Peyer's patch (tissue), 4 donors: ENCODE measurements around the gene UBE2Q2. TPM values are rescaled to one million over a fixed set of nuclear protein-coding genes. Genes with fewer than 3 reads are reported as not detected.

Source experiments
- DNase-seq, 3 donors: peaks; one replicate each; pipeline ENCODE4 v3.0.0-alpha.2; 2017 to 2019
- H3K27ac ChIP-seq, 4 donors: fragments of 200-600 bp; sonication (generic); one replicate each; pipeline ENCODE4 v1.5.1; 2016 to 2019
- H3K27me3 ChIP-seq, 2 donors: fragments of 200-600 bp; sonication (generic); one replicate each; pipeline ENCODE4 v1.5.1; 2019
- H3K36me3 ChIP-seq, 3 donors: fragments of 200-600 bp; sonication (generic); one replicate each; pipeline ENCODE4 v1.5.1; 2016 to 2019
- H3K4me1 ChIP-seq, 4 donors: fragments of 200-600 bp; sonication (generic); one replicate each; pipeline ENCODE4 v1.5.1; 2016 to 2019
- H3K4me3 ChIP-seq, 4 donors: fragments of 200-600 bp; sonication (generic); 1 replicate in 3 of 4; 2 replicates in 1 of 4; pipeline ENCODE4 v1.5.1; 2016 to 2019; ENCODE audit warnings: mild to moderate bottlenecking in 1 of 4
- H3K9me3 ChIP-seq, 4 donors: fragments of 200-600 bp; sonication (generic); one replicate each; pipeline ENCODE4 v1.5.1; 2016 to 2019; ENCODE audit warnings: mild to moderate bottlenecking in 1 of 4
- POLR2A ChIP-seq, 2 donors: fragments of 450-650 bp; IDR thresholded peaks; one replicate each; pipeline ENCODE4 v1.5.1; 2017; ENCODE audit warnings: antibody characterized with exemption in 2 of 2, mild to moderate bottlenecking in 2 of 2, moderate library complexity in 2 of 2
- total RNA-seq, 4 donors: library from RNA; depleted of rRNA; stranded (reverse); fragments of >200 nt; gene quantifications; one replicate each; pipeline ENCODE4 v1.1.0, GENCODE V29; 2016
- TF ChIP-seq, protein P1 (sequence below), 6 experiments: fragments of 450-650 bp in 4 of 6; fragments of 200-600 bp in 2 of 6; sonication (generic) in 1 of 6; IDR thresholded peaks; one replicate each; pipeline ENCODE4 v1.5.1; 2017 to 2019; ENCODE audit warnings: antibody characterized with exemption in 6 of 6, mild to moderate bottlenecking in 3 of 6, moderate library complexity in 1 of 6

The UBE2Q2 gene
- total RNA-seq, 4 donors from 2014 or later, result 9.3 to 52.0 (median 12.2) TPM

DNA sequence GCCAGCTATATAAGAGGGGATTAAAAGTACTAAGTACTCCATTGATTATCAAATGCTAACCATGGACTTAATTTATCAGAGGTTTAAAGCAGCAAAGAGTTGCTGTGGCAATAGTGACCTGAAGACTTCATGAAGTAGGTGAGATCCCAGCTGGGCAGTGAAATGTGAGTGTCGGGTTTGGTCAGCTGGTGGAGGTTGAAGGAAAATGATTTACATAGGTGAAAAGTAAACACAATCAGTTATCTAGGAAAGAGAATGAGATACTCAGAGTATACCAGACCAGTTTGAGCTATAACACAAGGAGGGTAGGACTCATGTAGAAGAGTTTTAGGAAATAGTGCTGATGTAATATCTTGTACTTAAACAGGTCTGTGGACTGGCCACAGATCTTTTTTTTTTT, 43.9 kb downstream of the UBE2Q2 start:
- H3K9me3 ChIP-seq, result no peaks in the 10 kb centered on the region
- no peaks in the 10 kb centered on the region for H3K4me1 ChIP-seq
- no peak for TF ChIP-seq POLR2A (IDR thresholded peaks at IDR 0.05)
- TF ChIP-seq, protein P1, sequence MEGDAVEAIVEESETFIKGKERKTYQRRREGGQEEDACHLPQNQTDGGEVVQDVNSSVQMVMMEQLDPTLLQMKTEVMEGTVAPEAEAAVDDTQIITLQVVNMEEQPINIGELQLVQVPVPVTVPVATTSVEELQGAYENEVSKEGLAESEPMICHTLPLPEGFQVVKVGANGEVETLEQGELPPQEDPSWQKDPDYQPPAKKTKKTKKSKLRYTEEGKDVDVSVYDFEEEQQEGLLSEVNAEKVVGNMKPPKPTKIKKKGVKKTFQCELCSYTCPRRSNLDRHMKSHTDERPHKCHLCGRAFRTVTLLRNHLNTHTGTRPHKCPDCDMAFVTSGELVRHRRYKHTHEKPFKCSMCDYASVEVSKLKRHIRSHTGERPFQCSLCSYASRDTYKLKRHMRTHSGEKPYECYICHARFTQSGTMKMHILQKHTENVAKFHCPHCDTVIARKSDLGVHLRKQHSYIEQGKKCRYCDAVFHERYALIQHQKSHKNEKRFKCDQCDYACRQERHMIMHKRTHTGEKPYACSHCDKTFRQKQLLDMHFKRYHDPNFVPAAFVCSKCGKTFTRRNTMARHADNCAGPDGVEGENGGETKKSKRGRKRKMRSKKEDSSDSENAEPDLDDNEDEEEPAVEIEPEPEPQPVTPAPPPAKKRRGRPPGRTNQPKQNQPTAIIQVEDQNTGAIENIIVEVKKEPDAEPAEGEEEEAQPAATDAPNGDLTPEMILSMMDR (IDR thresholded peaks at IDR 0.05), result no peak
- no peak overlapping the region for H3K4me3 ChIP-seq
- H3K27me3 ChIP-seq, result no peaks in the 10 kb centered on the region
- H3K36me3 ChIP-seq, result peaks cover 0 to 8% (median 0%) of the 10 kb centered on the region in 3 donors
- no peak overlapping the region for H3K27ac ChIP-seq
- DNase-seq, result no peak

DNA sequence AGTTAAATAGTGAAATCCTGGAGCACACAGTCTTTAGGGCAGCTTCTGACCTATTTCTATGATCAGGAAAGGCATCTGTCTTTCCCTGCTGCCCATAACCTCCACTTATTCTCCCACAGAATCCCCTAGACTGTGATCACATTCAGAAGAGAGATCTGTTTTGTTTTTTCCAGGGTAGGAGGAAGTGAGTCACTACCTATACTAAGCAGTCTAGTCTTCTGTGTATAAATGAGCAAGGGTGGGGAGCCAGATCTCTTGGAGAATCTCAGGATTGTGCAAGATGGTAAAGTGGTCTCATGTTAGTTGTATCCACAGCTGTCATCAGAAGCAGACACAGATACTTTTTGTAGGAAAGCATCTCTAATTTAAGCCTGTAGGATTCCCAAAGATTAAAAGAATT, 48.6 kb downstream of the UBE2Q2 start:
- TF ChIP-seq POLR2A (IDR thresholded peaks at IDR 0.05), result no peak
- TF ChIP-seq, protein P1 (IDR thresholded peaks at IDR 0.05), result no peak
- Histone ChIP-seq H3K4me3 (no peak overlapping the region), H3K4me1 (no peaks in the 10 kb centered on the region), H3K27me3 (no peaks in the 10 kb centered on the region), H3K27ac (peak overlapping the region in 2 of 4 donors; percentile 17 to 42), H3K9me3 (no peaks in the 10 kb centered on the region), H3K36me3 (no peaks in the 10 kb centered on the region)
- no peak for DNase-seq

DNA sequence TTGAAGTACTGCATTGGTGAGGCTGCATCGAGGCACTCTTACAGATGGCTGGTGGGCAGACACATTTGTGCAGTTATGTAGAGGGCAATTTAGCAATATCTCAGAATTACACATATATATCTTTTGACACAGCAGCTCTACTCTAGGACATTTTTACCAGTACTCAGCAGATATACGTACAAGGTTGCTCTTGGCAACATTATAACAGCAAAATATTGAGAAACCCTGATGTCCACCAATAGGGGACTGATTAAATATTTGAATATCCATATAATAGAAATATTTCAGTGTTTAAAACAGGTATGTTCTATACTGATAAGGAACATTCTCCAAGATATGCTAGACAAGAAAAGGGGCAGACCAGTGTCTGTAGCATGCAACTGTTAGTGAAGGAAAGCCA, 52.5 kb downstream of the UBE2Q2 start:
- H3K27me3 ChIP-seq, result no peaks in the 10 kb centered on the region
- H3K9me3 ChIP-seq, result no peaks in the 10 kb centered on the region
- no peaks in the 10 kb centered on the region for H3K4me1 ChIP-seq
- no peak for DNase-seq
- H3K4me3 ChIP-seq, result no peak overlapping the region
- no peak for TF ChIP-seq POLR2A (IDR thresholded peaks at IDR 0.05)
- TF ChIP-seq, protein P1 (IDR thresholded peaks at IDR 0.05), result no peak
- H3K36me3 ChIP-seq, result peaks cover 0 to 4% (median 0%) of the 10 kb centered on the region in 3 donors
- no peak overlapping the region for H3K27ac ChIP-seq

DNA sequence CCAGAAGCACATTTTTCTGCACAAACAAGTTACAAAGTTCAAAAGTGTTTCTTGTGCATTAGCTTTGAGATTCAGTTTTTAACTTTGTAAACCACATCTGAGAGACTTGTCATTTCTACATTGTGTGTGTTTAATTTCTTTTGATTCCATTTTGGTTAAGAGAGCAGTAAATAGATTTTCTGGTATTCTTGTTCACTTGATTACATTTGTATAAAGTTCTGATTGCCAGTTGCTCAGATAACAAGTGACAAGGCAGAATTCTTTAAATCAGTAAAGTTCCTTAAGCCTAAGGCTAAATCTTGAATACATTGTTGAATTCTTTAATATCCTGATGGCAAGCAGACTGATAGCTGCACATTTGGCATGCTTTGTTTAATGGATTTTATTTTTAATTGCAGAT, 57.3 kb downstream of the UBE2Q2 start:
- H3K27ac ChIP-seq, result no peak overlapping the region
- H3K4me1 ChIP-seq, result peaks cover 0 to 8% (median 0%) of the 10 kb centered on the region in 4 donors
- no peaks in the 10 kb centered on the region for H3K9me3 ChIP-seq
- no peak for TF ChIP-seq POLR2A (IDR thresholded peaks at IDR 0.05)
- TF ChIP-seq, protein P1 (IDR thresholded peaks at IDR 0.05), result no peak
- no peak for DNase-seq
- H3K36me3 ChIP-seq, result peaks cover 0 to 6% (median 0%) of the 10 kb centered on the region in 3 donors
- no peak overlapping the region for H3K4me3 ChIP-seq
- H3K27me3 ChIP-seq, result no peaks in the 10 kb centered on the region

DNA sequence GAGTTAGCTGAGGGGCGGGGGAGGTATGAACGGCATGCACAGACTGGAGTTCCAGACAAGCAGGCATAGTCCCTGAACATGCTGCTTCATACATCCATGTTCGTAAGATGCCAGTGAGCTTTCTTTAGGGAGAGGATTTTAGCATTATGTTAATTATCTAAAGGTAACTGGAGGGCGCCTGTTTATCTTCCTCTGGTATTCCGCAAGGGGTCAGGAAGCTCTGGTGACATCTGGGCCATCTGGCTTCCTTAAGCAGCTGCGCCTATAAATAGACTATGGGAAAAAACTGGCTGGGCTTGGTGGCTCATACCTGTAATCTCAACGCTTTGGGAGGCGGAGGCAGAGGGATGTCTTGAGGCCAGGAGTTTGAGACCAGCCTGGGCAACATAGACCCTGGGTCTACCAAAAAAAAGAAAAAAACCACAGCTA, 58.9 kb downstream of the UBE2Q2 start:
- TF ChIP-seq POLR2A (IDR thresholded peaks at IDR 0.05), result no peak
- TF ChIP-seq, protein P1 (IDR thresholded peaks at IDR 0.05), result no peak
- Histone ChIP-seq H3K27ac (no peak overlapping the region), H3K36me3 (peaks cover 0 to 20% (median 0%) of the 10 kb centered on the region in 3 donors), H3K27me3 (no peaks in the 10 kb centered on the region), H3K4me3 (no peak overlapping the region), H3K4me1 (peaks cover 0 to 15% (median 0%) of the 10 kb centered on the region in 4 donors), H3K9me3 (no peaks in the 10 kb centered on the region)
- DNase-seq, result no peak
